ENCODE measurements around the gene ERC1. TPM values are rescaled to one million over a fixed set of nuclear protein-coding genes. Genes with fewer than 3 reads are reported as not detected.

The ERC1 gene
- total and polyA plus RNA-seq, 2 donors (not counting 3 experiments of a cell fraction or from before 2014, with no cell fraction given): 11.7 to 66.1 TPM

GRCh38 chr12:1287446-1287975 is 296.5 kb downstream of the ERC1 start:
- H4K20me1 ChIP-seq (replicated peaks; ENCODE audit: control insufficient read depth, extremely low read depth, insufficient read depth, low read length): no peaks in the 10 kb centered on the region
- ChIA-PET CTCF (interaction anchor here (0.8 to 2.2 kb wide), 5 partner anchors 13 to 194 kb away, joined by 3 to 18 read pairs (median 3); no protein-coding TSS in a partner anchor), POLR2A (interaction anchor here (0.7 kb wide), 1 partner anchor 78 kb away, joined by 4 read pairs; no protein-coding TSS in a partner anchor)
- no peaks in the 10 kb centered on the region for H3K27me3 ChIP-seq (ENCODE audit: control insufficient read depth in 2 of 2, insufficient read depth in 2 of 2, low read length in 2 of 2)
- no peak for FAIRE-seq
- no peak overlapping the region for H3K9ac ChIP-seq (replicated peaks; ENCODE audit: extremely low read depth, insufficient read depth, low read length)
- no peaks in the 10 kb centered on the region for H3K9me1 ChIP-seq (replicated peaks; ENCODE audit: control insufficient read depth, extremely low read depth, insufficient read depth, low read length)
- H3K27ac ChIP-seq (ENCODE audit: insufficient read depth, low read depth, low read length): no peak overlapping the region
- BruUV-seq (replicated peaks): no TSS peak
- no peak for TF ChIP-seq GATA2 (IDR thresholded peaks at IDR 0.05; ENCODE audit: insufficient read depth, insufficient read length, low read depth, low read length)
- TF ChIP-seq FOS (IDR thresholded peaks at IDR 0.05; ENCODE audit: borderline replicate concordance, insufficient read depth, low read length): no peak
- no peaks in the 10 kb centered on the region for H3K9me3 ChIP-seq (replicated peaks; ENCODE audit: control insufficient read depth, insufficient read depth, low read length)
- no peak overlapping the region for H3K4me3 ChIP-seq (replicated peaks in 1 of 3; ENCODE audit: insufficient read depth in 1 of 3, low read depth in 1 of 3, low read length in 3 of 3)
- peaks cover 14% of the 10 kb centered on the region for H3K4me1 ChIP-seq (ENCODE audit: control insufficient read depth, extremely low read depth, insufficient read depth, low read length)
- no peaks in the 10 kb centered on the region for H3K36me3 ChIP-seq (ENCODE audit: control insufficient read depth in 2 of 2, extremely low read depth in 1 of 2, insufficient read depth in 2 of 2, low read length in 2 of 2)
- H2AFZ ChIP-seq (ENCODE audit: low read depth, low read length): no peak overlapping the region
- dilution Hi-C loops (cut with MboI; ENCODE audit: extremely low pct_ligation_motif_present, low sequenced_read_pairs) (no loop called here), intact Hi-C loops (cut with micrococcal nuclease) (no loop called here)
- DNase-seq (ENCODE audit: low read depth, low spot score): no peak
- H3K4me2 ChIP-seq (ENCODE audit: insufficient read depth, low read length): no peak overlapping the region
- no peaks in the 10 kb centered on the region for H3K79me2 ChIP-seq (ENCODE audit: control insufficient read depth, insufficient read depth, low read length)

GRCh38 chr12:1288333-1288732 is 297.3 kb downstream of the ERC1 start:
- TF ChIP-seq CTCF (IDR thresholded peaks at IDR 0.05; ENCODE audit: extremely low read depth in 1 of 2, insufficient read depth in 1 of 2, low read depth in 1 of 2, low read length in 2 of 2) (no peak), POLR2AphosphoS5 (IDR thresholded peaks at IDR 0.05; ENCODE audit: insufficient read depth, low read depth, low read length) (no peak)

More at GRCh38 chr12:1288333-1288732, 297.3 kb downstream of the ERC1 start:
- H3K27me3 ChIP-seq (ENCODE audit: control insufficient read depth in 2 of 2, insufficient read depth in 2 of 2, low read length in 2 of 2): no peaks in the 10 kb centered on the region
- no TSS peak for BruUV-seq (replicated peaks)
- intact Hi-C loops (cut with micrococcal nuclease): no loop called here
- no peaks in the 10 kb centered on the region for H4K20me1 ChIP-seq (replicated peaks; ENCODE audit: control insufficient read depth, extremely low read depth, insufficient read depth, low read length)
- dilution Hi-C loops (cut with MboI; ENCODE audit: extremely low pct_ligation_motif_present, low sequenced_read_pairs): no loop called here
- POLR2A ChIA-PET: no interaction called here
- no peak overlapping the region for H3K27ac ChIP-seq (ENCODE audit: insufficient read depth, low read depth, low read length)
- peaks cover 14% of the 10 kb centered on the region for H3K4me1 ChIP-seq (ENCODE audit: control insufficient read depth, extremely low read depth, insufficient read depth, low read length)
- H3K36me3 ChIP-seq (ENCODE audit: control insufficient read depth in 2 of 2, extremely low read depth in 1 of 2, insufficient read depth in 2 of 2, low read length in 2 of 2): no peaks in the 10 kb centered on the region
- DNase-seq (ENCODE audit: low read depth, low spot score) (peak; percentile 10), FAIRE-seq (no peak)
- H3K4me3 ChIP-seq (replicated peaks in 1 of 3; ENCODE audit: insufficient read depth in 1 of 3, low read depth in 1 of 3, low read length in 3 of 3): no peak overlapping the region
- no peak overlapping the region for H3K4me2 ChIP-seq (ENCODE audit: insufficient read depth, low read length)
- no peaks in the 10 kb centered on the region for H3K9me1 ChIP-seq (replicated peaks; ENCODE audit: control insufficient read depth, extremely low read depth, insufficient read depth, low read length)
- H3K9ac ChIP-seq (replicated peaks; ENCODE audit: extremely low read depth, insufficient read depth, low read length): no peak overlapping the region
- no peaks in the 10 kb centered on the region for H3K79me2 ChIP-seq (ENCODE audit: control insufficient read depth, insufficient read depth, low read length)
- H2AFZ ChIP-seq (ENCODE audit: low read depth, low read length): no peak overlapping the region
- no peaks in the 10 kb centered on the region for H3K9me3 ChIP-seq (replicated peaks; ENCODE audit: control insufficient read depth, insufficient read depth, low read length)
- CTCF ChIA-PET: interaction anchor here (0.8 to 2.2 kb wide), 5 partner anchors 13 to 195 kb away, joined by 3 to 18 read pairs (median 3); no protein-coding TSS in a partner anchor
